Brain microvascular endothelial cell (primary cell): ENCODE measurements around the gene IGF2BP3.
A peak's percentile ranks its signal among the peaks of the same experiment; 100 is the strongest.
"Not testable (repeated sequence)": the region's sequence is repeated elsewhere in the genome, so short reads cannot be mapped to it uniquely, and the experiment has no call there.

Experiments used
- DNase-seq: peaks from one replicate; pipeline ENCODE4 v3.0.0-alpha.2; 2020
- H3K27ac ChIP-seq: fragments of 250-450 bp; sonication (Bioruptor Pico); 2 replicates; pipeline ENCODE4 v1.5.1; 2020; ENCODE audit warnings: mild to moderate bottlenecking, moderate library complexity
- H3K27me3 ChIP-seq: fragments of 250-450 bp; sonication (Bioruptor Pico); replicated peaks from 2 replicates; pipeline ENCODE4 v1.5.1; 2020; ENCODE audit warnings: mild to moderate bottlenecking
- H3K36me3 ChIP-seq: fragments of 250-450 bp; sonication (Bioruptor Pico); replicated peaks from 2 replicates; pipeline ENCODE4 v1.5.1; 2020; ENCODE audit warnings: mild to moderate bottlenecking
- H3K4me3 ChIP-seq: 2 replicates; pipeline ENCODE4 v1.5.1; 2011; ENCODE audit warnings: low read depth, mild to moderate bottlenecking, control low read depth, low read length, moderate library complexity
- in situ Hi-C: cut with HindIII; loops from 2 replicates; pipeline ENCODE4 v1.10.0; 2017; ENCODE audit warnings: low sequenced_read_pairs, low pct_ligation_motif_present
- TF ChIP-seq, protein P1 (sequence below): IDR thresholded peaks from 2 replicates; pipeline ENCODE4 v1.5.1; 2011; ENCODE audit warnings: low read depth, mild to moderate bottlenecking, moderate library complexity, low read length, control low read depth, inconsistent platforms; ENCODE audit errors: missing control alignments

IGF2BP3 gene

DNA sequence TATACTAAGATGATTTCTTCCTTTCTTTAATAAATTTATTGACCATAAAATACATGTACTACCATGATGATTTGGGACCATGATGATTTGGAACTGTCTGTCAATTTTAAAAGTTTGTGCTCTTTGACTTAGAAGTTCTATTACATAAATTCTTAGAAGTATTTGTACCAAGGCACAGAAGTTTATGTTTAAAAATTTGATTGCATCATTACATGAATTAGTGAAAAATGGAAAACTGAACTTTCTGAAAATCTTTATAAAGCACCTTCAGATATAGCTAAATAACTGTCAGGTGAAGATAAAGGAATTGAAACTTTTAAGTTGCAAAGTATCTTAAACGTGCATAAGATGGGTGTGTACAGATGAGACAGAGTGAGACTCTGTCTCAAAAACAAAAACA, 139.2 kb downstream of the IGF2BP3 start:
- DNase-seq = no peak
- peaks cover 14% of the 10 kb centered on the region for H3K36me3 ChIP-seq
- TF ChIP-seq, protein P1, sequence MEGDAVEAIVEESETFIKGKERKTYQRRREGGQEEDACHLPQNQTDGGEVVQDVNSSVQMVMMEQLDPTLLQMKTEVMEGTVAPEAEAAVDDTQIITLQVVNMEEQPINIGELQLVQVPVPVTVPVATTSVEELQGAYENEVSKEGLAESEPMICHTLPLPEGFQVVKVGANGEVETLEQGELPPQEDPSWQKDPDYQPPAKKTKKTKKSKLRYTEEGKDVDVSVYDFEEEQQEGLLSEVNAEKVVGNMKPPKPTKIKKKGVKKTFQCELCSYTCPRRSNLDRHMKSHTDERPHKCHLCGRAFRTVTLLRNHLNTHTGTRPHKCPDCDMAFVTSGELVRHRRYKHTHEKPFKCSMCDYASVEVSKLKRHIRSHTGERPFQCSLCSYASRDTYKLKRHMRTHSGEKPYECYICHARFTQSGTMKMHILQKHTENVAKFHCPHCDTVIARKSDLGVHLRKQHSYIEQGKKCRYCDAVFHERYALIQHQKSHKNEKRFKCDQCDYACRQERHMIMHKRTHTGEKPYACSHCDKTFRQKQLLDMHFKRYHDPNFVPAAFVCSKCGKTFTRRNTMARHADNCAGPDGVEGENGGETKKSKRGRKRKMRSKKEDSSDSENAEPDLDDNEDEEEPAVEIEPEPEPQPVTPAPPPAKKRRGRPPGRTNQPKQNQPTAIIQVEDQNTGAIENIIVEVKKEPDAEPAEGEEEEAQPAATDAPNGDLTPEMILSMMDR = no peak
- H3K27ac ChIP-seq = no peak overlapping the region
- in situ Hi-C loops = no loop called here
- H3K27me3 ChIP-seq = no peaks in the 10 kb centered on the region
- H3K4me3 ChIP-seq = no peak overlapping the region

DNA sequence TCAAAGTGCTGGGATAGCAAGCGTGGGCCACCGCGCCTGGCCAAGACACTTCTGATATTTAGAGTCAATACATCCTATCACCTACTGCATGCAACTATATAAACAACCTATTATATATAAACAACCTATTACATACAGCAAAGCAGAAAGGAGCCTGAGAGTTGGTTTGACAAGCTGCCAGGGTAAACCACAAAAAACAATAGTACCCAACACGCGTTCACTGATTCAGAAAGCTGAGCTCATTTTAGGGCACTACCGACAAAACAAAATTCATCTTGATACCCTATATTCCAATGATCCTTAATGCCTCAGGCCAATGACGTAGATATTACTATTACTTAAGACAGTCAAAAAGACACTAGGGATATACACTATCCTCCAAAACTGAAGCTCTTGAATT, 154.9 kb downstream of the IGF2BP3 start:
- DNase-seq = no peak
- Histone ChIP-seq H3K27ac (no peak overlapping the region), H3K27me3 (no peaks in the 10 kb centered on the region), H3K36me3 (peaks cover 67% of the 10 kb centered on the region), H3K4me3 (no peak overlapping the region)
- in situ Hi-C loops = no loop called here
- TF ChIP-seq, protein P1 = no peak

DNA sequence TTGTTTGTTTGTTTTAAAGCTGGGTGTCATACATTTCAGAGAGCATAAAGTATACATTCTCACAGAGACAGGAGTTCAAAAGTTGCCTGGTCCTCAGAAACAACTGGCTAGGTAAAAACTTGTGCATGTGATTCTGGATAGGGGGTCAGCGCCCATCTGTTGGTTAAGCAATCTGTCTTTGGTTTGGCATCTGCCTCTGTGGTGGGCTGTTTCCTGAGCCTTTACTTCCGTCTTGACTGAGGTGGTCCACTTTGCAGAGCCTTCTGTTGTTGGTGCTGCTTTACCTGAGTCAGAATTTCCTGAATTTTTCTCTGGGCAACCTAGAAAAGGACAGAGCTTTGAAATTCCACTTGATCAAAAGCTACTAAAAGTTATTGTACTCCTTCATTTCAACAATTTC, 158.2 kb downstream of the IGF2BP3 start:
- H3K4me3 ChIP-seq, DNase-seq, H3K27me3 ChIP-seq, in situ Hi-C loops, H3K27ac ChIP-seq: not testable (repeated sequence)
- peaks cover 66% of the 10 kb centered on the region for H3K36me3 ChIP-seq

DNA sequence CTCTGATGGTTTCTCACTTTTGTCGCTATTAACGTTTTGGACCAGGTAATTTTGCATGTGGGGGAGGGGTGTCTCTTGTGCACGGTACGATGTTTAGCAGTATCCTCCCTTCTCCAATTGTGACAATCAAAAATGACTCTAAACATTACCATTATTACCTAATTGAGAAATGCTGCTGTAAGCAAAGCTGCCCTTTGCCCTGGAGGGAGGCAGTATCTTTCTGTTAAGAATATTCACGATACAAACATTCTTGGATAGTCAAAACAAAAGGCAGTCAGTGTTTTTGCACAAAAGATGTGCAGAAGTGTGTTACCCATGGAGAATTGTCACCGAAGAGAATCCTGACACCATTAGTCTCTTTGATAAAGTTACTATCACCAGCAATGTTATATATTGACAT, 161.5 kb downstream of the IGF2BP3 start:
- no peak for DNase-seq
- H3K4me3 ChIP-seq = no peak overlapping the region

DNA sequence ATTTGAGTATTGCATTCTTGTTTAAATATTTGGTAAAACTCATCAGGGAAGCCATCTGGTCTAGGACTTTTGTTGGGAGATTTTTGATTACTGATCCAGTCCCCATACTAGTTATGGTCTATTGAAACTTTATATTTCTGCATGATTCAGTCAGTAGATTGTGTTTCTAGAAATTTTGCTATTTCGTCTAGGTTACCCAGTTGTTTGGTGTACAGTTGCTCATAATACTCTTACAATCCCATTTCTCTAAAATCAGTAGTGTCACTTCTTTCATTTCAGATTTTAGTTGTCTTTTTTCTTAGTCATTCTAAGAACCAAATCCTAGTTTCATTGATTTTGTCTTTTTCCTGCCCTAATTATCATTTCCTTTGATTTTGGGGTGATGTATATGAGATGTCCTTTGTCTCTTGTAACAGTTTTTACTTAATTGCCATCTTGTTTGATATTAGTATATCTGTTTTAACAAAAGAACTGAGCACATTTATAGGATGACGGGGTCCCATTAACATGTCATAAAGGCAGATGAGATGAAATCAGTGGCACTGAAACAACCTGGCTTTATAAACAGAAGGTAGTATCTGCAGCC, 163.3 kb downstream of the IGF2BP3 start:
- Histone ChIP-seq H3K27ac (no peak overlapping the region), H3K36me3 (peaks cover 47% of the 10 kb centered on the region), H3K27me3 (no peaks in the 10 kb centered on the region), H3K4me3 (no peak overlapping the region)
- in situ Hi-C loops = no loop called here
- DNase-seq = no peak
- TF ChIP-seq, protein P1 = no peak

More for the DNA sequence above, 161.5 kb downstream of the IGF2BP3 start:
- H3K36me3 ChIP-seq = peaks cover 57% of the 10 kb centered on the region
- H3K27me3 ChIP-seq = no peaks in the 10 kb centered on the region
- TF ChIP-seq, protein P1 = no peak
- no peak overlapping the region for H3K27ac ChIP-seq
- in situ Hi-C loops = no loop called here

DNA sequence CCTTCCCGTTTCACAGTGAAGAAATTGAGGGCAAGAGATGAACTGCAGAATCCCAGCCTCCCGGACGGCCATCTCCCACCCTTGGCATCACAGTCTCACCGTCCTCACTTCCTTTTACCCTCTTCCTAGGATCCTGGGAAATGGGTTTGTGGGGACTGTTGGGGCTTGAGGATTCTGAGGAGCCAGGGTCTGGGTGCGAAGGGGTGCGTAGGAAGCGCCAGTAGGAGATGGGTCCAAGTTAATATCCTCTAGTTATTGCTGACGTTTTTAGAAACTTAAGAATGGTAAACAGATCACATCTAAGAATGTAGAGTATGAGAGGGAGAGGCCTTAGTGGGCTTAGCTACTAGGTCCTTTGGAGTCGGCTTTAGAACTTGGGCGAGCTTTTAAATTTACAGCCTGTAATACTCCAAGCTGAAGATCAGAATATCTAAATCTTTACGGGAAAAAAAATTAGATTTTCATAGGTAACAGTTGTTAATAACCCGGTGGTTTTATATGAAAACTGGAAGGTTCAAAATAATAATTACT, 170.5 kb downstream of the IGF2BP3 start:
- no peak for DNase-seq
- TF ChIP-seq, protein P1 = no peak
- Histone ChIP-seq H3K27me3 (no peaks in the 10 kb centered on the region), H3K36me3 (peaks cover 8% of the 10 kb centered on the region), H3K27ac (peak overlapping the region; percentile 84), H3K4me3 (peak overlapping the region; percentile 94)
- in situ Hi-C loops = no loop called here
